Measurements from ENCODE around the gene ANKRD33.

Gene ANKRD33

GRCh38 chr12:51873251-51873994 lies 14.5 kb upstream of the ANKRD33 start:
- no peak overlapping the region for H3K4me2 ChIP-seq (ENCODE audit: low read length)
- no peaks in the 10 kb centered on the region for H3K79me2 ChIP-seq
- no peaks in the 10 kb centered on the region for H3K36me3 ChIP-seq (ENCODE audit: control insufficient read depth, insufficient read depth, low read length)
- no peaks in the 10 kb centered on the region for H3K9me3 ChIP-seq (ENCODE audit: control insufficient read depth, low read length)
- H3K4me1 ChIP-seq: peaks cover 15% of the 10 kb centered on the region
- no peak overlapping the region for H2AFZ ChIP-seq
- no peak overlapping the region for H3K9ac ChIP-seq
- H3K27me3 ChIP-seq (ENCODE audit: control insufficient read depth, insufficient read depth, low read length): no peaks in the 10 kb centered on the region
- no peak overlapping the region for H3K27ac ChIP-seq
- TF ChIP-seq CTCF (IDR thresholded peaks at IDR 0.05): no peak
- no peak overlapping the region for H3K4me3 ChIP-seq (ENCODE audit: low read depth, low read length)

GRCh38 chr12:51874000-51874399 lies 13.9 kb upstream of the ANKRD33 start:
- TF ChIP-seq CTCF (IDR thresholded peaks at IDR 0.05): no peak
- Histone ChIP-seq H3K4me3 (ENCODE audit: low read depth, low read length) (no peak overlapping the region), H3K9me3 (ENCODE audit: control insufficient read depth, low read length) (no peaks in the 10 kb centered on the region)

GRCh38 chr12:51874486-51874885 lies 13.4 kb upstream of the ANKRD33 start:
- H3K36me3 ChIP-seq (ENCODE audit: control insufficient read depth, insufficient read depth, low read length): no peaks in the 10 kb centered on the region
- no peaks in the 10 kb centered on the region for H3K27me3 ChIP-seq (ENCODE audit: control insufficient read depth, insufficient read depth, low read length)
- H3K9me3 ChIP-seq (ENCODE audit: control insufficient read depth, low read length): no peaks in the 10 kb centered on the region
- no peaks in the 10 kb centered on the region for H3K79me2 ChIP-seq
- no peak overlapping the region for H3K4me2 ChIP-seq (ENCODE audit: low read length)
- no peak overlapping the region for H2AFZ ChIP-seq
- no peak overlapping the region for H3K27ac ChIP-seq
- H3K9ac ChIP-seq: no peak overlapping the region
- TF ChIP-seq CTCF (IDR thresholded peaks at IDR 0.05): no peak
- no peak overlapping the region for H3K4me3 ChIP-seq (ENCODE audit: low read depth, low read length)
- H3K4me1 ChIP-seq: peaks cover 9% of the 10 kb centered on the region

More at GRCh38 chr12:51874000-51874399, 13.9 kb upstream of the ANKRD33 start:
- Histone ChIP-seq H3K27me3 (ENCODE audit: control insufficient read depth, insufficient read depth, low read length) (no peaks in the 10 kb centered on the region), H2AFZ (no peak overlapping the region), H3K36me3 (ENCODE audit: control insufficient read depth, insufficient read depth, low read length) (no peaks in the 10 kb centered on the region), H3K79me2 (no peaks in the 10 kb centered on the region), H3K4me2 (ENCODE audit: low read length) (peak overlapping the region; percentile 33), H3K9ac (no peak overlapping the region), H3K27ac (no peak overlapping the region), H3K4me1 (peaks cover 11% of the 10 kb centered on the region)

GRCh38 chr12:51879102-51879501 lies 8.8 kb upstream of the ANKRD33 start:
- TF ChIP-seq CTCF (IDR thresholded peaks at IDR 0.05): no peak
- Histone ChIP-seq H3K4me1 (peaks cover 18% of the 10 kb centered on the region), H3K27ac (no peak overlapping the region), H3K79me2 (no peaks in the 10 kb centered on the region), H3K4me2 (ENCODE audit: low read length) (no peak overlapping the region), H2AFZ (no peak overlapping the region), H3K9me3 (ENCODE audit: control insufficient read depth, low read length) (no peaks in the 10 kb centered on the region), H3K27me3 (ENCODE audit: control insufficient read depth, insufficient read depth, low read length) (no peaks in the 10 kb centered on the region), H3K4me3 (ENCODE audit: low read depth, low read length) (no peak overlapping the region), H3K36me3 (ENCODE audit: control insufficient read depth, insufficient read depth, low read length) (no peaks in the 10 kb centered on the region), H3K9ac (no peak overlapping the region)

- Histone ChIP-seq H3K9me3 (ENCODE audit: control insufficient read depth, low read length) (no peaks in the 10 kb centered on the region), H3K4me1 (peaks cover 38% of the 10 kb centered on the region), H3K36me3 (ENCODE audit: control insufficient read depth, insufficient read depth, low read length) (no peaks in the 10 kb centered on the region), H3K9ac (no peak overlapping the region), H3K4me2 (ENCODE audit: low read length) (peak overlapping the region; percentile 12), H2AFZ (peak overlapping the region; percentile 42), H3K4me3 (ENCODE audit: low read depth, low read length) (no peak overlapping the region), H3K27me3 (ENCODE audit: control insufficient read depth, insufficient read depth, low read length) (no peaks in the 10 kb centered on the region), H3K79me2 (no peaks in the 10 kb centered on the region), H3K27ac (peak overlapping the region; percentile 70)
- no peak for TF ChIP-seq CTCF (IDR thresholded peaks at IDR 0.05)
Observed at GRCh38 chr12:51883295-51883694, 4.6 kb upstream of the ANKRD33 start.
